G401.6 (cell line): ENCODE data around the gene NUP98.
"Not testable (repeated sequence)": the region's sequence is repeated elsewhere in the genome, so short reads cannot be mapped to it uniquely, and the experiment has no call there.

Experiments
- FAIRE-seq: peaks from 2 replicates; lab custom pipeline; 2012; peaks lifted over from hg19 to GRCh38; lab: Jason Lieb, UNC

The NUP98 gene

DNA sequence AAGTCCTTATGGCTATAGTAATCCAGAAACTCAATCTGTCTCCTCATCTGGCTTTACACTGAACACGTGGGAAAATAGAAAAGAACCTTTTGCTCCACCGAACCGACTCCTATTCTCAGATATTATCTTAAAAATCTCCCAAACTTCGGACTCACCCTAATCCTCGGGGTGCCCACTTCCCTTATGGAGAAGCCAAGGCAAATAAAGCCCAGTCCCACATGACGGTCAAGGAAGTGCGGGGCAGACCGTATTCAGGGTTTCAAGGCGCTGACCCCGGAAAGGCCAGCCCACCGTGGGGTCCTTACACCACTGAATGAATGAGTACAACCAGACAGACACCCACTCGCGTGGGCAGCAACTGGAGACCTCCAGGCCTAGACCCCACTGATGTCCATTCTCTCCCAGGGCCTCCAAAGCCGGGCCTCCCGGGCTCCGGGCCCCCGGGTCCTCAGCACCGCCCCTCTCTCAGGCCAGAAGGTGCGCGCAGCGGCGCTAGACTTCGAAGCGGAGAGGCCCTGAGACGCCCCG, 489 bp downstream of the NUP98 start:
- no peak for FAIRE-seq

DNA sequence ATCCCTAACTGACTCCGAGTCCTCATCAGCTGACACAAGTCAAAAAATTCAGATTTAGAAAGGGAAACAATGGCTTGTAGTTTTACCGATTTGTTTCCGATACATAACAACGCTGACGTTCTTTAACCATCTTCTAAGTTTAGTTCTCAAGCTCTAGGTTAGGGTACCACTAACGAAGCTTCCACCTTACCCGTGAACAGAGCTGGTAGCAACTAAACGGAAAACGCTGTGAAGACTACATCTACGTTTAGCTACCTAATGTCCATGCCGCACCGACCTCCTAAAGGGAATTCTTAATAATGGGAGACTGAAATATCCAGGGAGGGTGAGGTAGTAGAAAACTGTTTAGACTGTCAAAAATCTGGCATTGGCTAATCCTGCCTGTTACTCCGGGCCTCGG, 1.0 kb downstream of the NUP98 start:
- FAIRE-seq, result no peak

DNA sequence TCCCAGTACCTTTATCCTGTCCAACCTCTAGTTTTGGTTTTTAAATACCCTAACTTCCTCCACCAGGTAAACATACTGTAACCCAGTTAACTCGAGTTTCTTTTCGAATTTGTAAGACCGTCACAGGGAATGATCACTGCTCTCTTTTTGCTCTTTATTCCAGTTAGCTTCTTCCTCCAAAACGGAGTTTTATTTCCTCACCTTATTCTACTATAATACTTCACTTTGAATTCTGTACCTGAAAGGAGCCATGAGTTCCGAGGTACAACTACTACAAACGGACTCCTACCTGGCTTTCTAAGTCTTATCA, 1.4 kb downstream of the NUP98 start:
- FAIRE-seq, result no peak

DNA sequence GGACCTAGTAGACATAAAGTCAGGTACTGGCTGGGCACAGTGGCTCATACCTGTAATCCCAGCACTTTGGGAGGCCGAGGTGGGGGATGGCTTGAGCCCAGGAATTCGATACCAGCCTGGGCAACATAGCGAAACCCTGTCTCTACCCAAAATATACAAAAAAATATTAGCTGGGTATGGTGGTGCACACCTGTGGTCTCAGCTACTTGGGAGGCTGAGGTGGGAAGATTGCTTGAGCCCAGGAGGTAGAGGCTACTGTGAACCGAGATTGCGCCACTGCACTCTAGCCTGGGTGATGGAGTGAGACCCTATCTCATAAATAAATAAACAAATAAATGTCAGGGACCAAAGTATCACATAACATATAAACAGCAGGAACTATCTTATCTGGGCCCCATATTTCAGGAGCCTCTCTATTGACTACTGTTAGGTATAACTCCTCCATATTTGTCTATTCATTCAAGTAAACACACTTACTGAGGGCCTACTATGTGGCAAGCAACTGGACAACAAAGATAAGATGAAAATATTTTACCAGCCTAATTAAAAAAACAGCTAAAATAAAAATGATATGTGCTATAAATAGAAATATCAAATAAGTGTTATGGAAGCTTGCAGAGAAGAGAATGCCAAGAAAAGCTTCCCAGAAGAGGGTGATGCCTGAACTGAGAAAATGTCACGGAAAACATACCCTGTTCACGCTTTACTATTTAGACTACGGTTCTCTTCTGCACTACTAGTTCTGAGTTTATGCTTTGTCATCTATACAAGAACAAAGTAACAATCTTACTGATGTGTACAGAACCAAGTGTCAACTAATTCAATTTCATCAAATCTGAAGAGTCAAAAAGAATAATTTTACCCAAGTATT, 2.0 kb downstream of the NUP98 start:
- FAIRE-seq, result no peak

GRCh38 chr11:3794387-3794786, 3.0 kb downstream of the NUP98 start:
- not testable (repeated sequence) for FAIRE-seq

DNA sequence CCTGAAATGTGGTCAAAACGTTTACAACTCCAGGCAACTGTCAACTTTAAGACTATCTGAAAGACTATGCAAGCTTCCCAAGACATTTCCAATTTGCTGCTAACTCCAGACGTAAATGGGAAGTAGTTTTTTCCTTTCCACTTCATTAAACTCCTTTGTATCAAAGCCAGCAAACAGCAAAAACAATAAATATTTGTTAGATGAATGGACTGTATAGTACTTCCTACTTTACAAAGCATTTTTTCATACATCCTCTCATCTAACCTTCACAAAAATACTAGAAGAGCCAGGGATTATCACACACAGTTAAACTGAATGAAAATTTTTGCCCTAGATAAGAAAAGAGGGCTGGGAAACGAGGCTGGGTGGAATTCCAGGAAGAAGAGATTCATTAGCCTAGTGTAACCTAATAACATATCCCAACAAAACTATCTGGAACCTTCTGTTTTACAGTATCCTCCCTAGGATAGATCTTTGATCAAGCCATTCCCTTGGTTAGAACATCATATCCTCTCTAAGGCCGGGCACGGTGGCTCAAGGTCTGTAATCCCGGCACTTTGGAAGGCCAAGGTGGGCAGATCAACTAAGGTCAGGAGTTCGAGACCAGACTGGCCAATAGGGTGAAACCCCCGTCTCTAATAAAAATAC, 10.4 kb downstream of the NUP98 start:
- FAIRE-seq, result no peak

DNA sequence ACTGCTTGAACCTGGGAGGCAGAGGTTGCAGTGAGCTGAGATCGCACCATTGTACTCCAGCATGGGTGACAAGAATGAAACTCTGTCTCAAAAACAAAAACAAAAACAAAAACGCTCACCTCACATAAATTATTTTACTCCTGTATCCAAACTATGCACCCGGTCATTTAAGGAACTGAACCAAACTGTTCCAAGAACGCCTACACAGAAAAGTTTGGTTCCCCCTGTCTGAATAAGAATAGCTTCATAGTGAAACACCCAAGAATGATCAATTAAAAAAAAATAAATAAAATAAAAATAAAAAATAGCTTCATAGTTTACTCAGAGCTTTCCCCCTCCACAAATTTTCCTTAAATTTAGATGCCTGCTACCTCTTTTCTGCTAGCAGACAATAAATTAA, 13.7 kb downstream of the NUP98 start:
- no peak for FAIRE-seq

DNA sequence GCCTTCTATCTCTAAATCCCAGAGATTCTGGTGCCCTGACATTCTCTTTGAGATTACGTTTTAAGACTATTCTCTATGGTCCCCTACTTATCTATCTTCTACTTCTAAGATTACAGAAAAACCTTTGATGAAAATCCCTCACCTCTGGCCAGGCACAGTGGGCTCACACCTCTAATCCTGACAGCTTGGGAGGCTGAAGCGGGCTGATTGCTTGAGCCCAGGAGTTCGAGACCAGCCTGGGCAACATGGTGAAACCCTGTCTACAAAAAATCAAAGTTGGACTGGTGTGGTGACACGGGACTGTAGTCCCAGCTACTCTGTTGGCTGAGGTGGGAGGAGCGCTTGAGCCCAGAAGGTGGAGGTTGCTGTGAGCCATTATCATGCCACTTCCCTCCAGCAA, 14.4 kb downstream of the NUP98 start:
- no peak for FAIRE-seq

GRCh38 chr11:3781423-3781822, 15.9 kb downstream of the NUP98 start:
- FAIRE-seq, result no peak

- no peak for FAIRE-seq
Observed at GRCh38 chr11:3775736-3776406, 21.5 kb downstream of the NUP98 start.

GRCh38 chr11:3773180-3773579, 24.2 kb downstream of the NUP98 start:
- FAIRE-seq, result peak; percentile 69

- FAIRE-seq, result no peak
Observed at GRCh38 chr11:3767536-3767935, 29.8 kb downstream of the NUP98 start.

DNA sequence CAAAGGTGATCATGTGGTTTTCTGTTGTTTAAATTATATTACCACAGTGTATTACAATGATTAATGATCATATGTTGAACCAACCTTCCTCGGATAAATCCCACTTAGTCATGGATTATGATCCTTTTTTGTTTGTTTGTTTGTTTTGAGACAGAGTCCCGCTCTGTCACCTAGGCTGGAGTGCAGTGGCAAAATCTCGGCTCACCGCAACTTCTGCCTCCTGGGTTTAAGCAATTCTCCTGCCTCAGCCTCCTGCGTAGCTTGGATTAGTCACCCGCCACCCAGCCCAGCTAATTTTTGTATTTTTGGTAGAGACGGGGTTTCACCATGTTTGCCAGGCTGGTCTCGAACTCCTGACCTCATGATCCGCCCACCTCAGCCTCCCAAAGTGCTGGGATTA, 30.5 kb downstream of the NUP98 start:
- not testable (repeated sequence) for FAIRE-seq

DNA sequence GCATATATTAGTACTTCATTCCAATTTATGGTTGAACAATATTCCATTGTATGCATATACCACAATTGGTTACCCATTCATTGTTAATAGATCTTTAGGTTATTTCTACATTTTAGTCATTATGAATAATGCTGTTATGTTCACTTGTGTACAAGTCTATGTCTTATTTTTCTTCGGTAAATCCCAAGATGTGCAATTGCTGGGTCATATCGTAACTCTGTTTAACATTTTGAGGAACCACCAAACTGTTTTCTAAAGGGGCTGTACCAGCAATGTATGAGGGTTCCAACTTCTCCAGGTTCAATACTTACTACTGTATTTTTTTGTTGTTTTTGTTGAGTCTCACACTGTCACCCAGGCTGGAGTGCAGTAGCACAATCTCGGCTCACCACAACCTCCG, 33.1 kb downstream of the NUP98 start:
- no peak for FAIRE-seq

DNA sequence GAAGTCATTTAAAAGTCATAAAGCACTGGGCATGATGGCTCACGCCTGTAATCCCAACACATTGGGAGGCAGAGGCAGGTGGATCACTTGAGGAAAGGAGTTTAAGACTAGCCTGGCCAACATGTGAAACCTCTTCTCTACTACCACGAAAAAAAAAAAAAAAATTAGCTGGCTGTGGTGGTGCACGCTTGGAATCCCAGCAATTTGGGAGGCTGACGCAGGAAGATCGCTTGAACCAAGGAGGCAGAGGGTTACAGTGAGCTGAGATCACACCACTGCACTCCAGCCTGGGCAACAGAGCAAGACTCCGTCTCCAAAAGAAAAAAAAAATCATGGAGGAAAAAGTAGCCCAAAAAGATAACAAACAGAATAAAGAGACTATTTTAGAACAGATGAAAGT, 42.2 kb downstream of the NUP98 start:
- no peak for FAIRE-seq

GRCh38 chr11:3753110-3753509, 44.2 kb downstream of the NUP98 start:
- FAIRE-seq, result no peak

DNA sequence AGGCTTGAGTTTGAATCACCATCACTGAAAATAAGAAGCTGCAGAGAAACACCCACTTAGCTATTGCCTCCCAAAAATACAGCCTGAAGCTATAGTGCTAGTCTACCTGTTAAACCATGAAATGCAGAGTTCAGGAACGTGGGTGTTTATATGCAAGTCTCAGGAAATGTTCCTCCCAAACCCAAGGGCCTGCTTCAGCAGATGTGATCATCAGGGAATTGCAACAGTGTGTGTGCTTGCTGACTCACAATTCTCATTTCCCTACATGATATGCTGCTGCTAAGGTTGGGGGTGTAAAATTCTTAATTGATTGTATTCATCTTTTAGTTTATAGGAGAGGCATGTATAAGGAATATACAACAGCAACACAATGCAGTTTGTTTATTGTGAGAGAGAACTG, 49.6 kb downstream of the NUP98 start:
- no peak for FAIRE-seq

GRCh38 chr11:3745161-3745560, 52.2 kb downstream of the NUP98 start:
- FAIRE-seq, result no peak

DNA sequence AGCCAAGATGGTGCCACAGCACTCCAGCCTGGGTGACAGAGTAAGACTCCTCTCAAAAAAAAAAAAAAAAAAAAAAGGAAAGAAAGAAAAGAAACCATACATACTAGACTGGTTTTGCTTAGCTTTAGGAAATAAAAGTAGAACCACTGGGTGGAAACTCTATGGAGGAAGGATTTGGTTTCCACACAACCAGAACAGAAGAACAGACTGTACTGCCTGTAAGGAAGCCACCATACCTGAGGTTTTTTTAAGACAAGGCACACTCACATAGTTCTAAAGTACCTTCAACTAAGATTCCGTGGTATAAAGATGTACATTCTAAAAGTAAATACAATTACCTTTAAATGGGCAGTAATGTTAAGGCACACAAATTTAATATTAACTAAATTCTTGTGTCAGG, 58.6 kb downstream of the NUP98 start:
- no peak for FAIRE-seq

GRCh38 chr11:3738241-3738640, 59.1 kb downstream of the NUP98 start:
- FAIRE-seq, result no peak

DNA sequence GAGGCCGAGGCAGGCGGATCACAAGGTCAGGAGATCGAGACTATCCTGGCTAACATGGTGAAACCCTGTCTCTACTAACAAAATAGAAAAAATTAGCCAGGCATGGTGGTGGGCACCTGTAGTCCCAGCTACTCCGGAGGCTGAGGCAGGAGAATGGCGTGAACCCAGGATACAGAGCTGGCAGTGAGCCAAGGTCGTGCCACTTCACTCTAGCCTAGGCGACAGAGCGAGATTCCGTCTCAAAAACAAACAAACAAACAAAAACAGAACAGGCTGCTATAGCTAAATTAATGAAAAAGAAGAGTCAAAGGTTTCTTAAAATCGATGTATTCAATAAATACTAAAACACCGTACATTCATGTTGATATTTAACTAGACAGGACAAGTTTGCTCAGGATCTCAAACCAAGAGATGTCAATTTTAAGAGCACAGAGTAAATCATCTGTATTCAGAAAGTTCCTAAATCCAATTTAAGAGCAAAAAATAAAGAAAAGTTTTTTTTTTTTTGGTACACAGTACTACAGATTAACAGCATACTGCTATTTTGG, 59.9 kb downstream of the NUP98 start:
- FAIRE-seq, result no peak

DNA sequence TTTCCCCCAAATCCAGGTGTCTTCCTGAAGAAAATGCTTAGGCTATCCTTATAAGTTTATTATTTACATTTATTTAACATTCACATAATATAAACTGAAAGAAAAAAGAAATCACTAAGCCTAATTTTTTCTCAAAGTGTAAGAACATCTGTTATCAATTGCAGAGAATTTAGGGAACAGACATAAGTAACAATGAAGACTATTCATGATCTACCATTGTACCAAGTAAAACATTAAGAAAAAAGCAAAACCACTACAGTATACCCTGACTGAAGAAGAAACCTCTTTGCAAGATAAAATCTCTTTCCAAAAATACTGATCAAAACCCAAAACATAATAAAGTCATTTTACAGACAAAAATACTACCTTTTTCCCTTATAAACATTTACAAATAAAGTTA, 60.5 kb downstream of the NUP98 start:
- no peak for FAIRE-seq

DNA sequence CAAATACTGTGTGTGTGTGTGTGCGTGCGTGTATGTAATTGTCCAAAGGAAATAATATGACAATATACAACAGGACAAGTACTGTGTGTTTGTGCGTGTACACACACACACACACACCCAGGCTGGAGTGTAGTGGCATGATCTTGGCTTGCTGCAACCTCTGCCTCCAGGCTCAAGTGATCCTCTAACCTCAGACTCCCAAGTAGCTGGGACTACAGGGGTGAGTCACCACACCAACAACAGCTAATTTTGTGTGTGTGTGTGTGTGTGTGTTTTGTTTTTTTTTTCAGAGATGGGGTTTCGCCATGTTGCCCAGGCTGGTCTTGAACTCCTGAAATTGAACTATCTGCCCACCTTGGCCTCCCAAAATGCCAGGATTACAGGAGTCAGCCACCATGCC, 61.5 kb downstream of the NUP98 start:
- no peak for FAIRE-seq
